Right lobe of liver (tissue), 5 donors: ENCODE data around the gene HCN2. TPM values are rescaled to one million over a fixed set of nuclear protein-coding genes. Genes with fewer than 3 reads are reported as not detected.

Experiments
- total RNA-seq, 6 experiments: library from RNA; depleted of rRNA in 2 of 6; stranded (reverse); fragments of >200 nt in 2 of 6; fragmentation: NEBNext Ultra II Directional in 3 of 6; extraction: Animal tissue kit (Norgen Biotek cat#: 25700) in 3 of 6; gene quantifications; one replicate each; pipeline versions ENCODE4 v1.1.0 to v1.2.4, GENCODE V29; 2016 to 2023
- donor health status: DM: no; HTN: no; CAD: no.
- donor health status: DM: no; HTN: no; CAD: no.
- donor health status: DM: no; HTN: yes; CAD: no.
- donor health status: DM: no; HTN: yes; CAD: no.

The HCN2 gene
- total RNA-seq, 6 experiments from 2014 or later: 0.05 to 0.27 (median 0.09) TPM; not detected in 1

Other genes with a start within 250 kb of the HCN2 start
- 1 to 10 TPM; 3.1 to 7.3 (median 4.5) TPM for gene MIER2, start 245.1 kb upstream of the HCN2 start, total RNA-seq
- gene C2CD4C, start 180.7 kb upstream of the HCN2 start, total RNA-seq: 1 to 10 TPM in 1 of 6 experiments, under 1 TPM in 5; 0.12 to 2.0 (median 0.44) TPM
- gene SHC2, start 128.8 kb upstream of the HCN2 start, total RNA-seq: 10 to 100 TPM; 48.4 to 69.9 (median 59.1) TPM
- gene MADCAM1, start 93.4 kb upstream of the HCN2 start, total RNA-seq: under 1 TPM; 0.11 to 0.69 (median 0.31) TPM
- gene TPGS1, start 82.4 kb upstream of the HCN2 start, total RNA-seq: 10 to 100 TPM in 3 of 6 experiments, 1 to 10 TPM in 3; 8.2 to 42.2 (median 10.3) TPM
- 10 to 100 TPM; 44.8 to 81.8 (median 49.5) TPM for gene CDC34, start 58.1 kb upstream of the HCN2 start, total RNA-seq
- under 1 TPM in 3 of 6 experiments, not detected in 3; 0.59 to 0.95 (median 0.74) TPM for gene GZMM, start 45.8 kb upstream of the HCN2 start, total RNA-seq
- gene BSG, start 17.3 kb upstream of the HCN2 start, total RNA-seq: 100 to 1,000 TPM in 4 of 6 experiments, 10 to 100 TPM in 2; 88.6 to 369 (median 124) TPM
- gene POLRMT, start 43.7 kb downstream of the HCN2 start, total RNA-seq: 10 to 100 TPM; 25.9 to 42.9 (median 33.3) TPM
- gene FGF22, start 50.0 kb downstream of the HCN2 start, total RNA-seq: under 1 TPM in 1 of 6 experiments, not detected in 5; 0.15 TPM
- 10 to 100 TPM; 18.3 to 85.0 (median 28.8) TPM for gene RNF126, start 73.3 kb downstream of the HCN2 start, total RNA-seq
- gene FSTL3, start 86.5 kb downstream of the HCN2 start, total RNA-seq: 10 to 100 TPM in 3 of 6 experiments, 1 to 10 TPM in 3; 4.2 to 18.7 (median 10.4) TPM
- gene PRSS57, start 105.6 kb downstream of the HCN2 start, total RNA-seq: under 1 TPM in 1 of 6 experiments, not detected in 5; 0.20 TPM
- 10 to 100 TPM in 2 of 6 experiments, 1 to 10 TPM in 4; 4.6 to 12.7 (median 7.1) TPM for gene PALM, start 119.1 kb downstream of the HCN2 start, total RNA-seq
- gene MISP, start 161.2 kb downstream of the HCN2 start, total RNA-seq: under 1 TPM in 1 of 6 experiments, not detected in 5; 0.09 TPM
- 100 to 1,000 TPM in 5 of 6 experiments, 10 to 100 TPM in 1; 91.1 to 150 (median 129) TPM for gene PTBP1, start 207.6 kb downstream of the HCN2 start, total RNA-seq
- gene PLPPR3, start 232.1 kb downstream of the HCN2 start, total RNA-seq: not detected
- gene AZU1, start 238.0 kb downstream of the HCN2 start, total RNA-seq: 1 to 10 TPM in 2 of 6 experiments, under 1 TPM in 1, not detected in 3; 0.15 to 3.6 (median 1.8) TPM